H1 (cell line): ENCODE data around the gene SPIRE1. TPM values are rescaled to one million over a fixed set of nuclear protein-coding genes. Genes with fewer than 3 reads are reported as not detected.

Source experiments
- CTCF ChIA-PET: fragments of 300-600 bp; sonication (Branson Sonifier 250); formaldehyde crosslinking; loops from one replicate; lab custom pipeline; 2021; ENCODE audit not compliant: partially characterized antibody; lab: Charles Lee
- POLR2A ChIA-PET: fragments of 300-600 bp; sonication (Branson Sonifier 250); formaldehyde crosslinking; loops from one replicate; lab custom pipeline; 2021; ENCODE audit warnings: inconsistent platforms; ENCODE audit not compliant: partially characterized antibody; lab: Charles Lee
- DNase-seq, 2 experiments: peaks; one replicate each; pipeline versions ENCODE4 v3.0.0 to v3.0.0-alpha.2; 2010 to 2022; ENCODE audit warnings: low spot score in 2 of 2, low read depth in 1 of 2, mixed read lengths in 1 of 2
- FAIRE-seq: peaks from 2 replicates; lab custom pipeline; 2011; peaks lifted over from hg19 to GRCh38; lab: Jason Lieb, UNC
- H2AFZ ChIP-seq: 2 replicates; pipeline ENCODE4 v1.8.1; 2012; ENCODE audit warnings: low read length, inconsistent platforms
- H2AK5ac ChIP-seq: 2 replicates; pipeline ENCODE4 v1.6.1; 2013; ENCODE audit warnings: low read depth, low read length
- H2BK120ac ChIP-seq: replicated peaks from 2 replicates; pipeline ENCODE3; 2013; ENCODE audit warnings: low read depth, low read length, inconsistent platforms
- H2BK12ac ChIP-seq: 2 replicates; pipeline ENCODE4 v1.6.1; 2013; ENCODE audit warnings: low read depth, low read length
- H2BK15ac ChIP-seq: 2 replicates; pipeline ENCODE4 v1.6.1; 2013; ENCODE audit warnings: low read length
- H2BK20ac ChIP-seq: 2 replicates; pipeline ENCODE4 v1.6.1; 2013; ENCODE audit warnings: low read length
- H2BK5ac ChIP-seq: 2 replicates; pipeline ENCODE4 v1.6.1; 2013; ENCODE audit warnings: low read depth, low read length
- H3K14ac ChIP-seq: 2 replicates; pipeline ENCODE4 v1.6.1; 2013; ENCODE audit warnings: inconsistent platforms; ENCODE audit not compliant: insufficient read length
- H3K18ac ChIP-seq: 2 replicates; pipeline ENCODE4 v1.6.1; 2013; ENCODE audit warnings: low read length; ENCODE audit errors: extremely low read depth
- H3K23ac ChIP-seq: 2 replicates; pipeline ENCODE4 v1.6.1; 2013; ENCODE audit warnings: inconsistent platforms; ENCODE audit not compliant: insufficient read length
- H3K23me2 ChIP-seq: 2 replicates; pipeline ENCODE4 v1.6.1; 2013; ENCODE audit warnings: low read depth, low read length
- H3K27ac ChIP-seq: 2 replicates; pipeline ENCODE4 v1.6.1; 2011; ENCODE audit warnings: low read depth, low read length, inconsistent platforms
- H3K27me3 ChIP-seq, 4 experiments: replicated peaks in 1 of 4; 1 replicate in 1 of 4; 2 replicates in 3 of 4; pipeline versions ENCODE4 v1.6.1 to v1.8.1; 2011 to 2013; ENCODE audit warnings: low read length in 3 of 4, mild to moderate bottlenecking in 3 of 4, inconsistent platforms in 2 of 4, mixed read lengths in 2 of 4, moderate library complexity in 1 of 4; ENCODE audit not compliant: control insufficient read depth in 3 of 4, insufficient read depth in 3 of 4; ENCODE audit errors: extremely low read depth in 1 of 4
- H3K36me3 ChIP-seq, 4 experiments: 2 replicates each; pipeline versions ENCODE4 v1.6.1 to v1.8.1; 2011 to 2013; ENCODE audit warnings: mild to moderate bottlenecking in 4 of 4, low read length in 3 of 4, moderate library complexity in 2 of 4, control low read depth in 1 of 4, inconsistent platforms in 1 of 4; ENCODE audit not compliant: insufficient read depth in 4 of 4, control insufficient read depth in 2 of 4
- H3K4ac ChIP-seq: replicated peaks from 2 replicates; pipeline ENCODE3; 2013; ENCODE audit warnings: low read length, low read depth, mixed read lengths, inconsistent platforms; ENCODE audit not compliant: insufficient read length
- H3K4me1 ChIP-seq, 4 experiments: replicated peaks in 1 of 4; 1 replicate in 1 of 4; 2 replicates in 3 of 4; pipeline versions ENCODE4 v1.6.1 to v1.8.1; 2011 to 2013; ENCODE audit warnings: low read length in 3 of 4, inconsistent platforms in 2 of 4, mixed read lengths in 1 of 4; ENCODE audit not compliant: insufficient read depth in 4 of 4, control insufficient read depth in 3 of 4
- H3K4me2 ChIP-seq, 2 experiments: 2 replicates each; pipeline versions ENCODE4 v1.6.1 to v1.8.1; 2011 to 2013; ENCODE audit warnings: low read depth in 2 of 2, low read length in 2 of 2, control low read depth in 1 of 2, inconsistent platforms in 1 of 2, mild to moderate bottlenecking in 1 of 2; ENCODE audit not compliant: insufficient read depth in 1 of 2
- H3K4me3 ChIP-seq, 4 experiments: fragments of 200-600, 300-600 bp in 1 of 4; sonication (generic), shearing (Covaris generic), sonication (Bioruptor Twin) in 1 of 4; 2 replicates each; pipeline versions ENCODE4 v1.5.1 to v1.8.1; 2011 to 2016; ENCODE audit warnings: low read length in 4 of 4, low read depth in 3 of 4, control low read depth in 2 of 4, inconsistent platforms in 2 of 4, mild to moderate bottlenecking in 2 of 4, mixed read lengths in 1 of 4, moderate library complexity in 1 of 4; ENCODE audit not compliant: insufficient read depth in 2 of 4; ENCODE audit errors: extremely low read depth in 1 of 4
- H3K56ac ChIP-seq: replicated peaks from 2 replicates; pipeline ENCODE3; 2013; ENCODE audit warnings: low read depth, mild to moderate bottlenecking, mixed read lengths, low read length, inconsistent platforms; ENCODE audit not compliant: insufficient read length
- H3K79me1 ChIP-seq: 2 replicates; pipeline ENCODE4 v1.6.1; 2013; ENCODE audit warnings: low read depth, low read length, control low read depth
- H3K79me2 ChIP-seq, 2 experiments: 2 replicates each; pipeline versions ENCODE4 v1.6.1 to v1.8.1; 2012 to 2013; ENCODE audit warnings: low read length in 2 of 2, mild to moderate bottlenecking in 2 of 2, inconsistent platforms in 1 of 2; ENCODE audit not compliant: insufficient read depth in 2 of 2, control insufficient read depth in 1 of 2
- H3K9ac ChIP-seq, 4 experiments: replicated peaks in 1 of 4; 1 replicate in 1 of 4; 2 replicates in 3 of 4; pipeline versions ENCODE4 v1.6.1 to v1.8.1; 2011 to 2013; ENCODE audit warnings: low read depth in 3 of 4, low read length in 3 of 4, control low read depth in 2 of 4, mild to moderate bottlenecking in 2 of 4, moderate library complexity in 2 of 4, inconsistent platforms in 1 of 4; ENCODE audit errors: extremely low read depth in 1 of 4
- H3K9me3 ChIP-seq, 2 experiments: 2 replicates each; pipeline versions ENCODE4 v1.6.1 to v1.8.1; 2012 to 2013; ENCODE audit warnings: mild to moderate bottlenecking in 2 of 2, moderate library complexity in 2 of 2, control low read depth in 1 of 2, inconsistent platforms in 1 of 2, low read depth in 1 of 2, low read length in 1 of 2, mixed read lengths in 1 of 2; ENCODE audit not compliant: insufficient read depth in 2 of 2
- H4K20me1 ChIP-seq, 2 experiments: replicated peaks in 1 of 2; 2 replicates each; pipeline versions ENCODE3 to v1.8.1; 2011 to 2013; ENCODE audit warnings: inconsistent platforms in 2 of 2, low read length in 2 of 2, mild to moderate bottlenecking in 1 of 2; ENCODE audit not compliant: insufficient read depth in 2 of 2, control insufficient read depth in 1 of 2
- H4K5ac ChIP-seq: 2 replicates; pipeline ENCODE4 v1.6.1; 2013; ENCODE audit warnings: low read length, low read depth, mixed read lengths, inconsistent platforms; ENCODE audit not compliant: insufficient read length
- H4K8ac ChIP-seq: 2 replicates; pipeline ENCODE4 v1.8.0; 2013; ENCODE audit warnings: mild to moderate bottlenecking, moderate library complexity, low read length, inconsistent platforms; ENCODE audit not compliant: insufficient read depth; ENCODE audit errors: extremely low read depth
- H4K91ac ChIP-seq: replicated peaks from 2 replicates; pipeline ENCODE3; 2013; ENCODE audit warnings: low read length, mixed read lengths, inconsistent platforms; ENCODE audit not compliant: insufficient read length
- ATF2 ChIP-seq: IDR thresholded peaks from 2 replicates; pipeline ENCODE4 v1.6.1; 2012; ENCODE audit warnings: low read length, inconsistent platforms
- E2F6 ChIP-seq: IDR thresholded peaks from 2 replicates; pipeline ENCODE4 v1.6.1; 2012; ENCODE audit warnings: inconsistent platforms
- EP300 ChIP-seq, 2 experiments: IDR thresholded peaks; 1 replicate in 1 of 2; 2 replicates in 1 of 2; pipeline ENCODE4 v1.6.1; 2011 to 2012; ENCODE audit warnings: low read depth in 2 of 2, low read length in 2 of 2, mild to moderate bottlenecking in 2 of 2, borderline replicate concordance in 1 of 2, inconsistent platforms in 1 of 2, moderate library complexity in 1 of 2
- EZH2 ChIP-seq: fragments of 200-600 bp; sonication (generic); IDR thresholded peaks from 2 replicates; pipeline ENCODE4 v1.7.1; 2012; ENCODE audit warnings: low read depth, mild to moderate bottlenecking, moderate library complexity, low read length, inconsistent platforms; ENCODE audit not compliant: severe bottlenecking
- KDM4A ChIP-seq: IDR thresholded peaks from one replicate; pipeline ENCODE4 v1.7.1; 2012; ENCODE audit warnings: low read depth, mild to moderate bottlenecking, moderate library complexity, low read length, inconsistent platforms; ENCODE audit not compliant: severe bottlenecking
- PHF8 ChIP-seq: fragments of 200-600 bp; sonication (generic); conservative IDR thresholded peaks from 2 replicates; pipeline ENCODE4 v1.7.1; 2012; ENCODE audit warnings: low read depth, mild to moderate bottlenecking, inconsistent platforms, low read length, moderate library complexity
- POLR2A ChIP-seq, 2 experiments: IDR thresholded peaks; 1 replicate in 1 of 2; 2 replicates in 1 of 2; pipeline ENCODE4 v1.6.1; 2011; ENCODE audit warnings: low read depth in 2 of 2, low read length in 2 of 2, mild to moderate bottlenecking in 2 of 2; ENCODE audit errors: control extremely low read depth in 1 of 2
- SRF ChIP-seq: IDR thresholded peaks from 2 replicates; pipeline ENCODE4 v1.6.1; 2011; ENCODE audit warnings: mild to moderate bottlenecking, low read depth, low read length, moderate library complexity
- USF2 ChIP-seq: IDR thresholded peaks from 2 replicates; pipeline ENCODE4 v1.6.1; 2011; ENCODE audit warnings: low read length, improper control_type of control experiment
- WGBS, 2 experiments: shearing (Covaris generic) in 1 of 2; methylation state at CpG; one replicate each; pipeline versions ENCODE4 v1.1.6 to v1.1.7; 2013 to 2015; ENCODE audit warnings: low lambda C conversion rate in 2 of 2, mixed read lengths in 2 of 2, inconsistent platforms in 1 of 2, low coverage in 1 of 2, missing lambda C conversion rate in 1 of 2; ENCODE audit not compliant: insufficient replicate concordance in 2 of 2, insufficient coverage in 1 of 2, insufficient read length in 1 of 2; ENCODE audit errors: extremely low coverage in 1 of 2, missing lambda C conversion rate in 1 of 2; 5-methylcytosine and 5-hydroxymethylcytosine counted together
- polyA plus RNA-seq, 7 experiments: library from polyadenylated mRNA; depleted of rRNA in 3 of 7; stranded (reverse) in 5 of 7; unstranded in 2 of 7; fragments of >200 nt in 5 of 7; fragments of 200-250 nt in 2 of 7; gene quantifications; 1 replicate in 5 of 7; 2 replicates in 1 of 7; 4 replicates in 1 of 7; pipeline versions ENCODE4 v1.2.1 to v1.2.3, GENCODE V29; 2011 to 2013; ENCODE audit warnings: missing spikeins in 2 of 7, mixed read lengths in 2 of 7
- total RNA-seq: library from RNA; stranded (reverse); fragmentation: NEBNext Ultra II Directional; extraction: Animal tissue kit (Norgen Biotek cat#: 25700); gene quantifications from 2 replicates; pipeline ENCODE4 v1.2.1, GENCODE V29; 2021

Gene SPIRE1
- total and polyA plus RNA-seq, 2 of the 8 experiments (the other 6 are each of a cell fraction or from before 2014, with no cell fraction given), result 6.0 to 21.5 TPM

- H2AFZ ChIP-seq, result no peak overlapping the region
- TF ChIP-seq E2F6 (no peak), USF2 (no peak), EP300 (IDR thresholded peaks at IDR 0.05; ENCODE audit: borderline replicate concordance in 1 of 2, low read depth in 2 of 2, low read length in 2 of 2) (no peak), KDM4A (no peak), ATF2 (no peak), POLR2A (IDR thresholded peaks at IDR 0.05; ENCODE audit: control extremely low read depth in 1 of 2, low read depth in 2 of 2, low read length in 2 of 2) (no peak), SRF (no peak), PHF8 (no peak), EZH2 (no peak)
Measured at GRCh38 chr18:12679183-12679786, 21.4 kb upstream of the SPIRE1 start.

More at GRCh38 chr18:12679183-12679786, 21.4 kb upstream of the SPIRE1 start:
- no peak for DNase-seq
- Histone ChIP-seq H3K14ac (no peak overlapping the region), H3K79me2 (no peaks in the 10 kb centered on the region), H2BK15ac (no peak overlapping the region), H3K9me3 (no peaks in the 10 kb centered on the region), H3K27me3 (no peaks in the 10 kb centered on the region), H3K4me2 (no peak overlapping the region), H4K20me1 (peaks cover 0 to 2% of the 10 kb centered on the region in 2 experiments), H3K23me2 (no peaks in the 10 kb centered on the region; the same call in 1 of the 2 replicates), H3K9ac (no peak overlapping the region), H3K79me1 (no peaks in the 10 kb centered on the region), H2BK12ac (no peak overlapping the region), H4K8ac (no peak overlapping the region), H3K23ac (no peak overlapping the region), H2AK5ac (no peak overlapping the region), H3K18ac (no peak overlapping the region), H3K4me3 (no peak overlapping the region), H3K4ac (no peak overlapping the region), H2BK120ac (no peak overlapping the region), H4K91ac (no peak overlapping the region), H3K56ac (no peak overlapping the region), H2BK20ac (no peak overlapping the region), H3K27ac (no peak overlapping the region), H4K5ac (no peak overlapping the region), H2BK5ac (no peak overlapping the region), H3K4me1 (no peaks in the 10 kb centered on the region), H3K36me3 (peaks cover 4 to 30% (median 13%) of the 10 kb centered on the region in 4 experiments; a peak in 7 of 8 replicates)
- no peak for FAIRE-seq
- ChIA-PET CTCF (no interaction called here), POLR2A (interaction anchor here (1.5 kb wide), 1 partner anchor 13 kb away, joined by 4 read pairs; no protein-coding TSS in a partner anchor)
- 90% methylated on average over 8 of the region's 8 CpGs; no CpG with 5 or more reads in 1 of the 2 experiments for WGBS, 2 experiments
